H9 (cell line): ENCODE measurements around the gene TENM3. TPM values are rescaled to one million over a fixed set of nuclear protein-coding genes. Genes with fewer than 3 reads are reported as not detected.

ENCODE experiments used
- DNase-seq: peaks from one replicate; pipeline ENCODE4 v3.0.0-alpha.2; 2017
- H2AFZ ChIP-seq: one replicate; pipeline ENCODE4 v1.6.1; 2013; ENCODE audit warnings: mild to moderate bottlenecking, low read length, control low read depth, moderate library complexity
- H2AK5ac ChIP-seq: 2 replicates; pipeline ENCODE4 v1.6.1; 2013; ENCODE audit warnings: low read length, control low read depth, mixed read lengths; ENCODE audit not compliant: insufficient read length
- H2BK120ac ChIP-seq: one replicate; pipeline ENCODE4 v1.6.1; 2013; ENCODE audit warnings: low read depth, mild to moderate bottlenecking, low read length, control low read depth, inconsistent platforms; ENCODE audit not compliant: poor library complexity, severe bottlenecking
- H2BK12ac ChIP-seq: 2 replicates; pipeline ENCODE4 v1.6.1; 2013; ENCODE audit warnings: low read length, control low read depth, mixed read lengths, low read depth; ENCODE audit not compliant: insufficient read length
- H2BK15ac ChIP-seq: 2 replicates; pipeline ENCODE4 v1.6.1; 2013; ENCODE audit warnings: low read depth, low read length, control low read depth
- H2BK20ac ChIP-seq: one replicate; pipeline ENCODE4 v1.6.1; 2013; ENCODE audit warnings: low read depth, mild to moderate bottlenecking, low read length, control low read depth, inconsistent platforms; ENCODE audit not compliant: poor library complexity, severe bottlenecking
- H2BK5ac ChIP-seq: 2 replicates; pipeline ENCODE4 v1.6.1; 2013; ENCODE audit warnings: low read length, control low read depth, mixed read lengths; ENCODE audit not compliant: insufficient read length
- H3K14ac ChIP-seq: 2 replicates; pipeline ENCODE4 v1.6.1; 2013; ENCODE audit warnings: low read length, control low read depth; ENCODE audit not compliant: insufficient read depth
- H3K18ac ChIP-seq: 2 replicates; pipeline ENCODE4 v1.6.1; 2013; ENCODE audit warnings: low read depth, mild to moderate bottlenecking, mixed read lengths, low read length, control low read depth; ENCODE audit not compliant: insufficient read length
- H3K23ac ChIP-seq: 2 replicates; pipeline ENCODE4 v1.6.1; 2013; ENCODE audit warnings: low read length, control low read depth, mixed read lengths, low read depth; ENCODE audit not compliant: insufficient read length
- H3K23me2 ChIP-seq: 2 replicates; pipeline ENCODE4 v1.6.1; 2013; ENCODE audit warnings: low read depth, mild to moderate bottlenecking, mixed read lengths, low read length, control low read depth; ENCODE audit not compliant: insufficient read length, poor library complexity, severe bottlenecking
- H3K27ac ChIP-seq: 2 replicates; pipeline ENCODE4 v1.5.1; 2013; ENCODE audit warnings: low read length, control low read depth, mixed read lengths, low read depth; ENCODE audit not compliant: insufficient read length
- H3K27me3 ChIP-seq: 2 replicates; pipeline ENCODE4 v1.6.1; 2013; ENCODE audit warnings: low read length, control low read depth, inconsistent platforms; ENCODE audit not compliant: insufficient read depth
- H3K4ac ChIP-seq: 2 replicates; pipeline ENCODE4 v1.6.1; 2013; ENCODE audit warnings: low read depth, mild to moderate bottlenecking, control low read depth, inconsistent platforms, low read length, moderate library complexity
- H3K4me1 ChIP-seq: 2 replicates; pipeline ENCODE4 v1.6.1; 2013; ENCODE audit warnings: low read length, control low read depth, inconsistent platforms; ENCODE audit not compliant: insufficient read depth
- H3K4me2 ChIP-seq: 2 replicates; pipeline ENCODE4 v1.6.1; 2013; ENCODE audit warnings: low read length, control low read depth, mixed read lengths; ENCODE audit not compliant: insufficient read length, insufficient read depth
- H3K56ac ChIP-seq: 2 replicates; pipeline ENCODE4 v1.6.1; 2013; ENCODE audit warnings: low read depth, mild to moderate bottlenecking, mixed read lengths, low read length, control low read depth; ENCODE audit not compliant: insufficient read length
- H3K79me1 ChIP-seq: 2 replicates; pipeline ENCODE4 v1.6.1; 2013; ENCODE audit warnings: low read depth, mild to moderate bottlenecking, moderate library complexity, low read length, control low read depth, inconsistent platforms; ENCODE audit not compliant: insufficient read depth, poor library complexity, severe bottlenecking
- H3K79me2 ChIP-seq: 2 replicates; pipeline ENCODE4 v1.6.1; 2013; ENCODE audit warnings: low read length, control low read depth, inconsistent platforms; ENCODE audit not compliant: insufficient read depth
- H3K9ac ChIP-seq: 2 replicates; pipeline ENCODE4 v1.6.1; 2013; ENCODE audit warnings: low read length, control low read depth, mixed read lengths; ENCODE audit not compliant: insufficient read length; ENCODE audit errors: extremely low read depth
- H3K9me3 ChIP-seq: one replicate; pipeline ENCODE4 v1.6.1; 2013; ENCODE audit warnings: low read depth, low read length, inconsistent platforms; ENCODE audit not compliant: control insufficient read depth
- H3T11ph ChIP-seq: one replicate; pipeline ENCODE4 v1.6.1; 2013; ENCODE audit warnings: mild to moderate bottlenecking, low read length, control low read depth, inconsistent platforms
- H4K20me1 ChIP-seq: one replicate; pipeline ENCODE4 v1.6.1; 2013; ENCODE audit not compliant: control insufficient read depth, insufficient read length, insufficient read depth
- H4K5ac ChIP-seq: 2 replicates; pipeline ENCODE4 v1.6.1; 2013; ENCODE audit warnings: low read depth, mild to moderate bottlenecking, mixed read lengths, low read length, control low read depth; ENCODE audit not compliant: insufficient read length
- H4K8ac ChIP-seq: replicated peaks from 2 replicates; pipeline ENCODE4 v1.6.1; 2013; ENCODE audit warnings: low read length, control low read depth, mixed read lengths, low read depth; ENCODE audit not compliant: insufficient read length
- H4K91ac ChIP-seq: 2 replicates; pipeline ENCODE4 v1.6.1; 2013; ENCODE audit warnings: low read depth, mild to moderate bottlenecking, moderate library complexity, mixed read lengths, low read length, control low read depth; ENCODE audit not compliant: insufficient read length
- H3K27ac Mint-ChIP-seq, 3 experiments: 2 replicates in 2 of 3; 3 replicates in 1 of 3; pipeline ENCODE4 v1.8.0; 2020 to 2021; ENCODE audit warnings: mixed read lengths in 3 of 3, mild to moderate bottlenecking in 1 of 3, moderate library complexity in 1 of 3
- H3K27me3 Mint-ChIP-seq: 2 replicates; pipeline ENCODE4 v1.8.0; 2021; ENCODE audit warnings: low read depth, mild to moderate bottlenecking, moderate library complexity, mixed read lengths
- H3K36me3 Mint-ChIP-seq, 3 experiments: 2 replicates in 2 of 3; 3 replicates in 1 of 3; pipeline ENCODE4 v1.8.0; 2020 to 2021; ENCODE audit warnings: low read depth in 3 of 3, mixed read lengths in 3 of 3; ENCODE audit not compliant: insufficient read depth in 1 of 3
- H3K4me1 Mint-ChIP-seq, 2 experiments: 2 replicates each; pipeline ENCODE4 v1.8.0; 2020; ENCODE audit warnings: mixed read lengths in 2 of 2
- H3K4me3 Mint-ChIP-seq, 2 experiments: 2 replicates in 1 of 2; 3 replicates in 1 of 2; pipeline ENCODE4 v1.8.0; 2020 to 2021; ENCODE audit warnings: mild to moderate bottlenecking in 2 of 2, mixed read lengths in 2 of 2, moderate library complexity in 1 of 2
- H3K9me3 Mint-ChIP-seq, 2 experiments: 2 replicates in 1 of 2; 3 replicates in 1 of 2; pipeline ENCODE4 v1.8.0; 2020; ENCODE audit warnings: mild to moderate bottlenecking in 2 of 2, mixed read lengths in 2 of 2, moderate library complexity in 1 of 2
- WGBS: extraction: QIAGEN DNeasy Blood & Tissue Kit; methylation state at CpG from one replicate; pipeline ENCODE4 v1.1.7; 2013; ENCODE audit warnings: missing lambda C conversion rate, low lambda C conversion rate, mixed read lengths; ENCODE audit not compliant: insufficient read length; ENCODE audit errors: extremely low coverage; 5-methylcytosine and 5-hydroxymethylcytosine counted together
- total RNA-seq: library from RNA; stranded (reverse); gene quantifications from 2 replicates; pipeline ENCODE4 v1.2.1, GENCODE V29; 2021
- TF ChIP-seq, protein P1 (sequence below): fragments of 200-600 bp; sonication (generic); conservative IDR thresholded peaks from 3 replicates; pipeline ENCODE4 v1.8.0; 2021; ENCODE audit warnings: antibody characterized with exemption, mild to moderate bottlenecking

TENM3 gene
- total RNA-seq, 1 experiment from 2014 or later, result 49.6 TPM

DNA sequence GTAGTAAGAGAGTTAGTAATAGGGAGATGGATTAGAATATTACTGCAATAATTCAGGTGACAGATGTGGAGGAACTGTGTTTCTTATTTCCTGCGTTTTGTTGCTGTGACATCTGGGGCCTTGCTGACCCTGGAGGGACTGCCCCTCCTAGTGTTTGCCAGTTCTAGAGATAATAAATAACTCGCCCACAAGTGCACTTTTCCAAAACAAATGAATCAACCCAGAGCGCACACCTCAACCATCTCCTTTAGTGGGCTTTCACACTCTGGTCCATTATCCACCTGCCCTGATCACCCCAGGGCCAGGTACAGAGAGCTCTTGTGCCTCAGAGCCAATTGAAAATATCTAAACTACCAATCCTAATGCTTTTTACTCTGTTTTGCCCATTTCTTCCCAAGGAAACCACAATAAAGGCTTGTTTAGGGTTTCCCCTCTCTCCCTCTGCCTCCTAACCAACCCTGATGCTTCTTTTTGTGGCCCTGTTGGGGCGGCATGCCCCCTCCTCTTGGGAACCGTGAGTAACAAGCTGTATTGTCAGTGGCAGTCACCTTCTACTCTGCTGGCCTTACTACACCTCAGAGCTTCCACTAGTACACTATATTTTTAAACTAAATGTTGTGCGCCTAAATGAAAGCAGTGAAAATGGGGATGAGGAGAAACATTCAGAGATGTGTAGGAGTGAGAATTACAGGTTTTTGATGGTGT, 270.5 kb downstream of the TENM3 start:
- Histone ChIP-seq H2BK15ac (no peak overlapping the region), H3K56ac (no peak overlapping the region), H3K4me1 (0 out of 2 replicates have a peak, but pooled peaks cover 2% of the 10 kb centered on the region), H2AFZ (no peak overlapping the region), H2AK5ac (no peak overlapping the region), H3K9me3 (no peaks in the 10 kb centered on the region), H3K4ac (no peak overlapping the region), H4K91ac (no peak overlapping the region), H3K14ac (no peak overlapping the region; the same call in 1 of the 2 replicates), H3K9ac (no peak overlapping the region), H4K8ac (no peak overlapping the region), H3K23me2 (no peaks in the 10 kb centered on the region), H4K20me1 (no peaks in the 10 kb centered on the region), H2BK12ac (no peak overlapping the region), H3K27ac (no peak overlapping the region), H4K5ac (no peak overlapping the region), H2BK120ac (no peak overlapping the region), H3K18ac (no peak overlapping the region), H2BK20ac (no peak overlapping the region), H3K27me3 (no peaks in the 10 kb centered on the region), H3K23ac (no peak overlapping the region), H3K4me2 (no peak overlapping the region), H2BK5ac (no peak overlapping the region), H3K79me1 (peaks cover 8% of the 10 kb centered on the region), H3K79me2 (no peaks in the 10 kb centered on the region; the same call in 1 of the 2 replicates), H3T11ph (no peak overlapping the region)
- no peak overlapping the region for H3K4me3 Mint-ChIP-seq
- DNase-seq, result no peak
- H3K27me3 Mint-ChIP-seq, result no peaks in the 10 kb centered on the region
- peaks cover 6 to 18% of the 10 kb centered on the region in 2 experiments for H3K4me1 Mint-ChIP-seq
- WGBS, result no CpG with 5 or more reads among the region's 6 CpGs
- H3K27ac Mint-ChIP-seq, result no peak overlapping the region
- H3K9me3 Mint-ChIP-seq, result peaks cover 6 to 13% of the 10 kb centered on the region in 2 experiments; a peak in 4 of 5 replicates
- peaks cover 8 to 20% (median 9%) of the 10 kb centered on the region in 3 experiments; a peak in 6 of 7 replicates for H3K36me3 Mint-ChIP-seq
- TF ChIP-seq, protein P1, sequence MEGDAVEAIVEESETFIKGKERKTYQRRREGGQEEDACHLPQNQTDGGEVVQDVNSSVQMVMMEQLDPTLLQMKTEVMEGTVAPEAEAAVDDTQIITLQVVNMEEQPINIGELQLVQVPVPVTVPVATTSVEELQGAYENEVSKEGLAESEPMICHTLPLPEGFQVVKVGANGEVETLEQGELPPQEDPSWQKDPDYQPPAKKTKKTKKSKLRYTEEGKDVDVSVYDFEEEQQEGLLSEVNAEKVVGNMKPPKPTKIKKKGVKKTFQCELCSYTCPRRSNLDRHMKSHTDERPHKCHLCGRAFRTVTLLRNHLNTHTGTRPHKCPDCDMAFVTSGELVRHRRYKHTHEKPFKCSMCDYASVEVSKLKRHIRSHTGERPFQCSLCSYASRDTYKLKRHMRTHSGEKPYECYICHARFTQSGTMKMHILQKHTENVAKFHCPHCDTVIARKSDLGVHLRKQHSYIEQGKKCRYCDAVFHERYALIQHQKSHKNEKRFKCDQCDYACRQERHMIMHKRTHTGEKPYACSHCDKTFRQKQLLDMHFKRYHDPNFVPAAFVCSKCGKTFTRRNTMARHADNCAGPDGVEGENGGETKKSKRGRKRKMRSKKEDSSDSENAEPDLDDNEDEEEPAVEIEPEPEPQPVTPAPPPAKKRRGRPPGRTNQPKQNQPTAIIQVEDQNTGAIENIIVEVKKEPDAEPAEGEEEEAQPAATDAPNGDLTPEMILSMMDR, result no peak
